Measurements from ENCODE around the gene CBLB. TPM values are rescaled to one million over a fixed set of nuclear protein-coding genes. Genes with fewer than 3 reads are reported as not detected.
A peak's percentile ranks its signal among the peaks of the same experiment; 100 is the strongest.

CBLB gene
- total RNA-seq, 2 donors from 2014 or later = 31.1 to 40.5 TPM

DNA sequence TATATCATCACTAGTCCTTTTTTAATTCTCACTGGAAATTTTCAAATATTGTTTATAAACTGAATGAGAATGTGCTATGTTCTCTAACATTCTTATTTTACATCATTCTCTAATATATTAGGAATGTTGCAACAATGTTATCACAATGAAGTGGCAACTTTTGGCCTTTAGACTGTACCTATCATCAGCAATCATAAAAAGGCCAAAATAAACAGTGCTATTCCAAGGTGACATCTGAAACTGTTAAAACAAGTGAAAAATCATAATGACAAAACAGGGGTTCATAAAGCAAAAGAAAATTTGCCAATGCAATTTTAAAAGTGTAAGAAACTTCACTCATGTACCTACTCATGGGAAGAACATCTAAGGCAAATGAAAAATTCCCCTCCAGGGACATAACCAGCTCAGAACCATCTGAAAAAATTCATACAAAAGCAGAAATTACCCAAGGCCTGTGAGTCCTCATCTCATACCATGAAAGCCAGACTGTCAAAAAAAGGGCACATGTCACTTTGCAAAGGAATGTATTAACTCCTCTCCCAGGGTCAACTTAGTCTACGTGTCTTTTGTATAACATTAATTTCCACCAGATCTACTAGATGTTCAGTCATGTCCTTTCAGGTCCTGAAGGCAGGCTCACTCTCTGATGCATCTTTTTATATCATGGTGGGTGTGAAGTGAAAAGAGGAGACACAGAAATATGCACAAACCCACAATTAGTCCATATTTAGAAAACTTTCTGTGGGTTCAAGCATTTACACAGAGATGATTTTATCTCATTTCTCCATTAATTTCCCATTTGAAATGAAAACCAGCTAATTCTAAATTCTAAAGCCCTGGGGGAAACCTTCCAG, 211.9 kb downstream of the CBLB start:
- 67 to 80% methylated on average over 1 of the region's 1 CpG for WGBS, 2 donors
- TF ChIP-seq, protein P1, sequence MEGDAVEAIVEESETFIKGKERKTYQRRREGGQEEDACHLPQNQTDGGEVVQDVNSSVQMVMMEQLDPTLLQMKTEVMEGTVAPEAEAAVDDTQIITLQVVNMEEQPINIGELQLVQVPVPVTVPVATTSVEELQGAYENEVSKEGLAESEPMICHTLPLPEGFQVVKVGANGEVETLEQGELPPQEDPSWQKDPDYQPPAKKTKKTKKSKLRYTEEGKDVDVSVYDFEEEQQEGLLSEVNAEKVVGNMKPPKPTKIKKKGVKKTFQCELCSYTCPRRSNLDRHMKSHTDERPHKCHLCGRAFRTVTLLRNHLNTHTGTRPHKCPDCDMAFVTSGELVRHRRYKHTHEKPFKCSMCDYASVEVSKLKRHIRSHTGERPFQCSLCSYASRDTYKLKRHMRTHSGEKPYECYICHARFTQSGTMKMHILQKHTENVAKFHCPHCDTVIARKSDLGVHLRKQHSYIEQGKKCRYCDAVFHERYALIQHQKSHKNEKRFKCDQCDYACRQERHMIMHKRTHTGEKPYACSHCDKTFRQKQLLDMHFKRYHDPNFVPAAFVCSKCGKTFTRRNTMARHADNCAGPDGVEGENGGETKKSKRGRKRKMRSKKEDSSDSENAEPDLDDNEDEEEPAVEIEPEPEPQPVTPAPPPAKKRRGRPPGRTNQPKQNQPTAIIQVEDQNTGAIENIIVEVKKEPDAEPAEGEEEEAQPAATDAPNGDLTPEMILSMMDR (IDR thresholded peaks at IDR 0.05) = no peak
- TF ChIP-seq POLR2A (IDR thresholded peaks at IDR 0.05) = no peak
- intact Hi-C loops (cut with DNase I) = no loop called here

GRCh38 chr3:105653868-105654267, 214.9 kb downstream of the CBLB start:
- Histone ChIP-seq H3K36me3 (replicated peaks in 1 of 2; ENCODE audit: insufficient read depth in 1 of 2, low read depth in 2 of 2) (no peaks in the 10 kb centered on the region), H3K9me3 (no peaks in the 10 kb centered on the region), H3K4me1 (peaks cover 9% of the 10 kb centered on the region), H3K4me3 (no peak overlapping the region), H3K27me3 (no peaks in the 10 kb centered on the region), H3K27ac (no peak overlapping the region)
- WGBS, 2 donors = 87 to 94% methylated on average over 3 of the region's 3 CpGs
- ATAC-seq (no peak), DNase-seq (no peak)
- intact Hi-C loops (cut with DNase I) = no loop called here
- TF ChIP-seq, protein P1 (IDR thresholded peaks at IDR 0.05) = no peak
- TF ChIP-seq POLR2A (IDR thresholded peaks at IDR 0.05) = no peak

More for the DNA sequence above, 211.9 kb downstream of the CBLB start:
- peak; percentile 75 for ATAC-seq
- Histone ChIP-seq H3K4me1 (peaks cover 9% of the 10 kb centered on the region), H3K36me3 (replicated peaks in 1 of 2; ENCODE audit: insufficient read depth in 1 of 2, low read depth in 2 of 2) (no peaks in the 10 kb centered on the region), H3K9me3 (no peaks in the 10 kb centered on the region), H3K27me3 (no peaks in the 10 kb centered on the region), H3K27ac (no peak overlapping the region), H3K4me3 (no peak overlapping the region)
- DNase-seq = no peak

GRCh38 chr3:105653166-105653565, 215.6 kb downstream of the CBLB start:
- Histone ChIP-seq H3K4me1 (peaks cover 9% of the 10 kb centered on the region), H3K4me3 (no peak overlapping the region), H3K27me3 (no peaks in the 10 kb centered on the region), H3K9me3 (no peaks in the 10 kb centered on the region), H3K36me3 (replicated peaks in 1 of 2; ENCODE audit: insufficient read depth in 1 of 2, low read depth in 2 of 2) (no peaks in the 10 kb centered on the region), H3K27ac (no peak overlapping the region)
- intact Hi-C loops (cut with DNase I) = no loop called here
- ATAC-seq = no peak
- WGBS, 2 donors = 15 to 32% methylated on average over 1 of the region's 1 CpG
- no peak for DNase-seq
- TF ChIP-seq, protein P1 (IDR thresholded peaks at IDR 0.05) = no peak
- no peak for TF ChIP-seq POLR2A (IDR thresholded peaks at IDR 0.05)

GRCh38 chr3:105649480-105649879, 219.3 kb downstream of the CBLB start:
- Histone ChIP-seq H3K9me3 (no peaks in the 10 kb centered on the region), H3K36me3 (replicated peaks in 1 of 2; ENCODE audit: insufficient read depth in 1 of 2, low read depth in 2 of 2) (no peaks in the 10 kb centered on the region), H3K4me1 (no peaks in the 10 kb centered on the region), H3K27me3 (no peaks in the 10 kb centered on the region), H3K4me3 (no peak overlapping the region), H3K27ac (no peak overlapping the region)
- TF ChIP-seq POLR2A (IDR thresholded peaks at IDR 0.05) = no peak
- TF ChIP-seq, protein P1 (IDR thresholded peaks at IDR 0.05) = no peak
- intact Hi-C loops (cut with DNase I) = no loop called here
- ATAC-seq (no peak), DNase-seq (no peak)
- WGBS, 2 donors = 52 to 60% methylated on average over 3 of the region's 3 CpGs

DNA sequence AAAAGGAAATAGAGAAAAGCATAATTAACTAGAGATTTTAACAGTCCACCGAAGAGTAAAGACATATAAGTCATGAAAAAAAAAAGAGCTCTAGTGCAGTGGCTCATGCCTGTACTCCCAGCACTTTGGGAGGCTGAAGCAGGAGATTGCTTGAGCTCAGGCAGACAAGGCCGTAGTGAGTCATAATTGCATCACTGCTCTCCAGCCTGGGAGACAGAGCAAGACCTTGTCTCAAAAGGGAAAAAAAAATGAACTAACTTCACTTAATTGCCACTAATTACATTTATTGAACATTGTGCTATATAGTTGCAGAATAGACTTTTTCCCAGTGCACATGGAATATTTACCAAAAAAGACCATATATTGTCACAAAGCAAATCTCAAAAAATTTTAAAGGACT, 221.8 kb downstream of the CBLB start:
- intact Hi-C loops (cut with DNase I) = no loop called here
- no peak for TF ChIP-seq POLR2A (IDR thresholded peaks at IDR 0.05)
- TF ChIP-seq, protein P1 (IDR thresholded peaks at IDR 0.05) = no peak
- Histone ChIP-seq H3K27ac (no peak overlapping the region), H3K4me3 (no peak overlapping the region), H3K27me3 (no peaks in the 10 kb centered on the region), H3K4me1 (no peaks in the 10 kb centered on the region), H3K36me3 (replicated peaks in 1 of 2; ENCODE audit: insufficient read depth in 1 of 2, low read depth in 2 of 2) (no peaks in the 10 kb centered on the region), H3K9me3 (no peaks in the 10 kb centered on the region)
- 72 to 87% methylated on average over 2 of the region's 2 CpGs for WGBS, 2 donors
- peak in 1 of 4 donors; percentile 18 for DNase-seq
- no peak for ATAC-seq
